Adipocyte (in vitro differentiated cells): Measurements from ENCODE around the gene PTTG1IP.

Experiments used
- DNase-seq: peaks from one replicate; pipeline ENCODE4 v3.0.0-alpha.2; 2015; ENCODE audit warnings: low read depth
- H3K27me3 ChIP-seq: replicated peaks from 2 replicates; pipeline ENCODE4 v1.7.0; 2013; ENCODE audit warnings: mild to moderate bottlenecking, low read length, moderate library complexity; ENCODE audit not compliant: control insufficient read depth, insufficient read depth
- H3K36me3 ChIP-seq: 2 replicates; pipeline ENCODE4 v1.7.0; 2013; ENCODE audit warnings: low read length, mild to moderate bottlenecking, moderate library complexity; ENCODE audit not compliant: control insufficient read depth, insufficient read depth, severe bottlenecking
- H3K4me1 ChIP-seq: 2 replicates; pipeline ENCODE4 v1.7.0; 2013; ENCODE audit warnings: mild to moderate bottlenecking, low read length, moderate library complexity; ENCODE audit not compliant: control insufficient read depth, insufficient read depth
- H3K4me3 ChIP-seq: 2 replicates; pipeline ENCODE4 v1.7.0; 2013; ENCODE audit warnings: mild to moderate bottlenecking, low read length, moderate library complexity
- H3K9ac ChIP-seq: 2 replicates; pipeline ENCODE4 v1.7.0; 2013; ENCODE audit warnings: mild to moderate bottlenecking, low read length, moderate library complexity
- H3K9me3 ChIP-seq: 2 replicates; pipeline ENCODE4 v1.7.0; 2013; ENCODE audit warnings: mild to moderate bottlenecking, low read length, moderate library complexity; ENCODE audit not compliant: control insufficient read depth

Gene PTTG1IP

GRCh38 chr21:44812640-44813039, 60.9 kb downstream of the PTTG1IP start:
- no peak for DNase-seq
- Histone ChIP-seq H3K4me3 (no peak overlapping the region), H3K27me3 (no peaks in the 10 kb centered on the region), H3K9ac (no peak overlapping the region), H3K9me3 (no peaks in the 10 kb centered on the region), H3K36me3 (peaks cover 31% of the 10 kb centered on the region), H3K4me1 (peaks cover 30% of the 10 kb centered on the region)

- H3K9me3 ChIP-seq: no peaks in the 10 kb centered on the region
- no peak for DNase-seq
- H3K27me3 ChIP-seq: no peaks in the 10 kb centered on the region
- H3K4me3 ChIP-seq: no peak overlapping the region
- H3K4me1 ChIP-seq: peaks cover 21% of the 10 kb centered on the region
- no peak overlapping the region for H3K9ac ChIP-seq
- peaks cover 48% of the 10 kb centered on the region for H3K36me3 ChIP-seq
Observed at GRCh38 chr21:44810779-44811178, 62.7 kb downstream of the PTTG1IP start.

GRCh38 chr21:44805859-44806258, 67.6 kb downstream of the PTTG1IP start:
- peaks cover 8% of the 10 kb centered on the region for H3K4me1 ChIP-seq
- peaks cover 64% of the 10 kb centered on the region for H3K36me3 ChIP-seq
- no peak overlapping the region for H3K4me3 ChIP-seq
- H3K9ac ChIP-seq: no peak overlapping the region
- no peaks in the 10 kb centered on the region for H3K27me3 ChIP-seq
- no peak for DNase-seq
- no peaks in the 10 kb centered on the region for H3K9me3 ChIP-seq

GRCh38 chr21:44805226-44805625, 68.3 kb downstream of the PTTG1IP start:
- H3K4me3 ChIP-seq: no peak overlapping the region
- H3K27me3 ChIP-seq: no peaks in the 10 kb centered on the region
- H3K4me1 ChIP-seq: peaks cover 15% of the 10 kb centered on the region
- DNase-seq: no peak
- H3K9me3 ChIP-seq: no peaks in the 10 kb centered on the region
- no peak overlapping the region for H3K9ac ChIP-seq
- peaks cover 61% of the 10 kb centered on the region for H3K36me3 ChIP-seq

- Histone ChIP-seq H3K36me3 (peaks cover 56% of the 10 kb centered on the region), H3K4me3 (no peak overlapping the region), H3K9ac (no peak overlapping the region), H3K27me3 (no peaks in the 10 kb centered on the region), H3K9me3 (no peaks in the 10 kb centered on the region), H3K4me1 (peaks cover 19% of the 10 kb centered on the region)
- DNase-seq: no peak
Observed at GRCh38 chr21:44804762-44805161, 68.7 kb downstream of the PTTG1IP start.

GRCh38 chr21:44803651-44804050, 69.8 kb downstream of the PTTG1IP start:
- no peaks in the 10 kb centered on the region for H3K9me3 ChIP-seq
- no peak overlapping the region for H3K9ac ChIP-seq
- H3K4me1 ChIP-seq: peaks cover 23% of the 10 kb centered on the region
- H3K36me3 ChIP-seq: peaks cover 51% of the 10 kb centered on the region
- DNase-seq: no peak
- H3K4me3 ChIP-seq: no peak overlapping the region
- no peaks in the 10 kb centered on the region for H3K27me3 ChIP-seq

GRCh38 chr21:44802396-44803153, 70.9 kb downstream of the PTTG1IP start:
- peak overlapping the region; percentile 95 for H3K4me3 ChIP-seq
- H3K9me3 ChIP-seq: no peaks in the 10 kb centered on the region
- peaks cover 23% of the 10 kb centered on the region for H3K4me1 ChIP-seq
- H3K27me3 ChIP-seq: no peaks in the 10 kb centered on the region
- H3K9ac ChIP-seq: peak overlapping the region; percentile 91
- H3K36me3 ChIP-seq: peaks cover 49% of the 10 kb centered on the region
- no peak for DNase-seq

- H3K4me1 ChIP-seq: peaks cover 23% of the 10 kb centered on the region
- no peaks in the 10 kb centered on the region for H3K9me3 ChIP-seq
- peak; percentile 94 for DNase-seq
- no peaks in the 10 kb centered on the region for H3K27me3 ChIP-seq
- peaks cover 41% of the 10 kb centered on the region for H3K36me3 ChIP-seq
- peak within 1 kb of the TSS; percentile 95 for H3K4me3 ChIP-seq
- H3K9ac ChIP-seq: peak within 1 kb of the TSS; percentile 91
Observed at GRCh38 chr21:44801468-44802395, 71.8 kb downstream of the PTTG1IP start, which contains the start of gene UBE2G2. Gene UBE2G2, minus strand, starts transcription at chr21:44801820. Its CDS starts 72 bp downstream, at chr21:44801748.

GRCh38 chr21:44800971-44801467, 72.5 kb downstream of the PTTG1IP start:
- peak overlapping the region; percentile 95 for H3K4me3 ChIP-seq
- peaks cover 23% of the 10 kb centered on the region for H3K4me1 ChIP-seq
- H3K9ac ChIP-seq: peak overlapping the region; percentile 91
- H3K9me3 ChIP-seq: no peaks in the 10 kb centered on the region
- peak; percentile 56 for DNase-seq
- H3K27me3 ChIP-seq: no peaks in the 10 kb centered on the region
- H3K36me3 ChIP-seq: peaks cover 35% of the 10 kb centered on the region

- peaks cover 23% of the 10 kb centered on the region for H3K4me1 ChIP-seq
- peaks cover 26% of the 10 kb centered on the region for H3K36me3 ChIP-seq
- peak overlapping the region; percentile 91 for H3K9ac ChIP-seq
- peak overlapping the region; percentile 95 for H3K4me3 ChIP-seq
- no peaks in the 10 kb centered on the region for H3K9me3 ChIP-seq
- no peaks in the 10 kb centered on the region for H3K27me3 ChIP-seq
- DNase-seq: peak; percentile 16
Observed at GRCh38 chr21:44800103-44800502, 73.4 kb downstream of the PTTG1IP start.

GRCh38 chr21:44799646-44800045, 73.8 kb downstream of the PTTG1IP start:
- Histone ChIP-seq H3K27me3 (no peaks in the 10 kb centered on the region), H3K9me3 (no peaks in the 10 kb centered on the region), H3K4me3 (peak overlapping the region; percentile 95), H3K4me1 (peaks cover 23% of the 10 kb centered on the region), H3K9ac (peak overlapping the region; percentile 91), H3K36me3 (peaks cover 22% of the 10 kb centered on the region)
- no peak for DNase-seq
